GM19328 (cell line): ENCODE results near the gene BRI3.

Experiments used
- ATAC-seq: cut with Tn5 transposase; IDR thresholded peaks from one replicate; pipeline ENCODE4 v1.9.1; 2021; ENCODE audit warnings: mild to moderate bottlenecking, moderate library complexity; ENCODE audit not compliant: unreplicated experiment

BRI3 gene, protein sequence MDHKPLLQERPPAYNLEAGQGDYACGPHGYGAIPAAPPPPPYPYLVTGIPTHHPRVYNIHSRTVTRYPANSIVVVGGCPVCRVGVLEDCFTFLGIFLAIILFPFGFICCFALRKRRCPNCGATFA

DNA sequence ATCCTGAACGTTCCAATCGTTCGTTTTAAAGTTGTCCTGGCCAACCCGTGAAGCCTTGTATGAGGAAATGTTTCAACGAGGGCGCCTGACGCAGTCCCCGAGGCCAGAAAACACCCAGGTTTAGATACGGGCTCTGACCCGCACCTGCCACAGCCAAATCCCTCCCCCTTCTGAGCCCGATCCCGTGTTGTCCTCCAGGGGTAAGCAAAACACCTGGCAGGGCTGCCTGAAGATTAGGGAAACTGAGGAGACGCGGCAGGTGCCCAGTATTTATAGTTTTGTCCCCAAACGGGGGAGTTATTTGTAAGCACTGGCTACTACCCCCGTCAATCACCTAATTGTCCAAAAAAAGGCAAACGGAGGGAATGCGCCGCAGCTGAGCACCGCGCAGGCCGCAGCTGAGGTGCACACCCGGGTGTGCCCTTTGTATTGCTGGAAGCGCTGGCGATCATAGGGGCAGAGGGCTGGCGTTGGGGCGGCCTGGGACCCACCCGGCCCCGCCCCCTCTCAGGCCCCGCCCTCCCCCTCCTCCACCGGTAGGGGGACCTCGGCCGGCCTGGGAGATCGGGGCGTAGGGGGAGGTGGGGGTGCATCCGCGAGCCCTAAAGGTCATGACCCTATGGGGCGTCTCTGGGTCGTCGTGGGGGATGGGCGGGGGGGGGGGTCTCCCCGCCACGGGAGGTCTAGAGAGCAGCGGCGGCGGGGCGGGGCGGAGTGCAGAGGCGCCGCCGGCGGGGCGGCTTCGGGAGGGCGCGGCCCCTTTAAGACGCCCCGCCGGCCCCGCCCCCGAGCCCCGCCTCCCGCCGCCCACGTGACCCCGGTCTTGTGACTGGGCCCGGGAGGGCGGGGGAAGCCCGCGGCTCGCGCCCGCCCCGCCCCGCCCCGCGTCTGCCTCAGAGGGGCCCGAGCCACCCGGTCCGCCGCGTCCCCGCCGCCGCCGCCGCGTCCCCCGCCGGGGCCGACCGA, at the start of gene BRI3:
TSS of gene BRI3 (plus strand) at position 896 of the 966 bp plus-strand sequence. CDS start 110 bp downstream, outside the sequence.
- ATAC-seq, result peak; percentile 78

DNA sequence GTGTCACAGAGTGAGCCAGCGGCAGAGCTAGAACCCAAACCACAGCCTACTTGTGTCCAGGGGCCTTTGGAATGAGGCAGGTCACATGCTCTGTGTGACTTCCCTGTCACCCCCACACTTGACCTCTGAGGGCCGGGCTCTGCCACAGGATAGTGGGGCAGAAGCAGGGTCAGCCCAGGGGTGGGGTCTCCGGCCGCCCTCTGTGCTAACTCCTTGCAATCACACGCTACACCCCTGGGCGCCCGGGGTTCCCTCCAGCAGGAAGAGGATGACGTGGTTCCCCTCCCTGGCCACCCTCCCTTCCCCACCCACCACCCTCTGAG, 49.3 kb upstream of the BRI3 start:
- no peak for ATAC-seq

DNA sequence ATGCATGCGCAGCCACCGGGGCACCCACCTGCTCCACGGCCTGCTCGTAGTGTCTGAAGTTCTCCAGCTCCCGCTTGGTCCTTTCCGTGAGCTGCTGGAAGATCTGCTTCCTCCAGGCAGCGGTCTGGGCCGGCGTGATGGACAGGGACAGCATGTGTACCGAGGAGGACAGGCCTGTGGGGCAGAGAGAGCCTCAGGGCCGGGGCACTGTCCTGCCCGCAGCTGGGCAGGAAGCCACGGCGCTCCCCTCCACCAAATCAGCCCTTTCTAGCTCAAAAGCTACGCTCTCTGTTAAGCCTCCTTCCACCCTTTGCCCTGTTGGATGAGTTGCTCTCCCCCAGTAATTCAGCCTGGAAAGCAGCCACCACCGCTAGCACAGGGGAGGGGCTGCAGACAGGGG, 48.7 kb upstream of the BRI3 start:
- no peak for ATAC-seq

DNA sequence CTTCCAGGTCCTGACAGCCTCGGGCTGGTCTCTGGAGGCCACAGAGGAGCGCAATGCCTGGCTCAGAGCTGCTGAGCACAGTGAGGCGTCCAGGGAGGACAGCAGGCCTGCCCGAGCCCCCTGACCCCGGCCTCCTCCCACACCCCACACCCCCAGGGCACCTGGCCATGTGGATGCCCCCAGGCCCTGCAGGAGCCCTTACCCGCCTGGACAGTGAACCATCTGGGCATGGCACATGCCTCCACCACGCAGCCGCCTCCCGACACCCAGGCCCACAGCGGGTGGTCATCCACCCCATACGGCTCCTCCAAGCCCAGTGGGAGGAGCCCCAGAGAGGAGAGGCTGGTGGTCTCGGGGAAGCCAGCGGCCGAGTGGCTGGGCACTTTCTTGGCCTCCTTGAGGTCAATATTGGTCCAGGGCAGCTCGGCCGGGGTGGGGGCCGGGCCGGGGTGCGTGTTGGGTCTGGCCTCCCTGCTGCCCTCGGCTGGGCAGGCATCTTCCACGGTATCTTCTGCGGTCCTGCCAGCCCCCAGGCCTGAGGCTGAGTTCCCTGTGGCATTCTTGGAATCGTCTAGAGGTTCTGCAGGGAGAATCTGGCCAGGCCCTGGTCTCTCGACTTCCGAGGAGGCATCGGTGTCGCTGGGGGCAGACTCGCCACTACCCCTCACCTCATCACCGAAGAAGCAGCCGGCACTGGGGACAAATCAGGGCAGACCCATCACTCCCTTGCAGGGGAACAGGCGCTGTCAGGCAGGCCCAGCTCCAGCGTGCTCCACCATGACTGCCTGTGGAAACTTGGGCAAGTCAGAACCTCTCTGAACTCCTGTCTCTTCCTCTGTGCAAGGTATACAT, 48.0 kb upstream of the BRI3 start:
- no peak for ATAC-seq

DNA sequence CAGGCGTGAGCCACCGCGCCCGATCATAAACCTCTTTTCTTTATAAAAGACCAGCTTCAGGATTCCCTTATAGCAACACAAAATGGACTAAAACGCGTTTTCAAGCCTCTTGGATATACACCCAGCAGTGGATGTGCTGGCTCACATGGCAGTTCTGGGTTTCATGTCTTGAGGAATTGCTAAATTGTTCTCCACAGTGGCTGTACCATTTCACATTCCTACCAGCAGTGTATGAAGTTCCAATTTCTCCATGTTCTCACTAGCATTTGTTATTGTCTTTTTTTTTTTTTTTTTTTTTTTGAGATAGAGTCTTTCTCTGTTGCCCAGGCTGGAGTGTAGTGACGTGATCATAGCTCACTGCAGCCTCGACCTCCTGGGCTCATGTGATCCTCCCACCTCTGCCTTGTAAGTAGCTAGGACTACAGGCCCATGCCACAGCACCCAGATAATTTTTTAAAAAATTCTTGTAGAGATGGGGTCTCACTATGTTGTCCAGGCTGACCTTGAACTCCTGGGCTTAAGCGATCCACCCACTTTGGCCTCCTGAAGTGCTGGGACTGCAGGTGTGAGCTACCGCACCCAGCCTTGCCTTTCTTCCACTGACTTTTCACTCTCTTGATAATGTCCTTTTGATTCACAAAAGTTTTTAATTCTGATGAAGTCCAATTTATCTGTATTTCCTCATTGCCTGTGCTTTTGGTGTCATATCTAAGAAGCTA, 46.9 kb upstream of the BRI3 start:
- ATAC-seq, result no peak

DNA sequence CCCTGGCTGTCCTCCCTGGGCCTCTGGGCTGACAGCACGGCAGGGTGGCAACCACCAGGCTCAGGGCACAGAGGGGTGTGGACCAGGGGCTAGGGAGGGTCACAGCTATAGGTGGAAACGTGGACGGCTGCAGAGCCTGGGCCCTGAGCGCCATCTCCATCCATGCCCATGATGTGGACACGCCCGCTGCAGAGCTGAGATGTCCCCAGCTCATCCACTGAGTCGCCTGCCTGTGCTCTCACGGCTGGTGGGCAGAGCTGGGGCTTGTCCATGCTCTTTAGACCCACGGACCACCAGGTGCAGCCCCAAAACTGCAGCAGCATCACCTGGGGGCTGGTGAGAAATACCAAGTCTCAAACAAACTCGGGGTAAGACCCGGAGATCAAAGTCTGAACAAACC, 45.6 kb upstream of the BRI3 start:
- no peak for ATAC-seq

DNA sequence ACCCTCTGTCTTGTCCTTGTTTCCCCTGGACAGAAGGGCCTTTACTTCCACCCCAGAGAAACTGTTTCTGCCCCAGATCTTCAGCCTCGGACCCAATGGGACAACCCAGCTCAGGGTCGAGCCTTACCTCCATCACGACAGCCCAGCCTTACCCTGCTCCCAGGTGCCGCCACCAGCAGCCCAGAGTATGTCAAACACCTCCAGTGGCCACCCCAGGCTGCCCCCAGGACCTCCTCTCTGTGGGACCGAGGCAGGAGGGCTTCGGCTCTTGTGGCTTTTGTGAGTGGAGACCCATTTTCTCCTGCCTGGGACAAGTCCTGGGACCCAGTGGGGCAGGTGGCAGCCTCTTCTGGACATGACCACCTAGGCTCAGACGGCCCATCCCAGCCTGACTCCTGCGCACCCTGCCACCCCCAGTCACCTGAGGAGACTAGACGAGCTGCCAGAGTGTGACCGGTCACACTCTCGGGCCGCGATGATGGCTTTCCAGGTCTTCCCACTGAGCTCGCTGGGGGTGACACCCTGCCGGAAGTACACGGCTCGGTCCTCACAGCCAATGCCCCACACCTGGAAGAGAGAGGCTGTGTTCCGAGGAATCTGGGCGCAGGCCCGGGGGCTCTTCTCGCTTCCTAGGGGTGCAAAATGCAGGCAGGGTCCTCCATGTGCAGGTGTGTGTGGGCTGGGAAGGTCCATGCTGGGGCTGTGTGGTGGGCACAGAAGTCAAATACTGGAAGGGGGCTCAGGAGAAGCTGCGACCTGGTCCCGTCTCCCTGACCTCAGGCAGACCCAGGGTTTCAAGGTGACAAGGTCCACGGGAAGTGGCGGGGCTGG, 44.9 kb upstream of the BRI3 start:
- ATAC-seq, result no peak

DNA sequence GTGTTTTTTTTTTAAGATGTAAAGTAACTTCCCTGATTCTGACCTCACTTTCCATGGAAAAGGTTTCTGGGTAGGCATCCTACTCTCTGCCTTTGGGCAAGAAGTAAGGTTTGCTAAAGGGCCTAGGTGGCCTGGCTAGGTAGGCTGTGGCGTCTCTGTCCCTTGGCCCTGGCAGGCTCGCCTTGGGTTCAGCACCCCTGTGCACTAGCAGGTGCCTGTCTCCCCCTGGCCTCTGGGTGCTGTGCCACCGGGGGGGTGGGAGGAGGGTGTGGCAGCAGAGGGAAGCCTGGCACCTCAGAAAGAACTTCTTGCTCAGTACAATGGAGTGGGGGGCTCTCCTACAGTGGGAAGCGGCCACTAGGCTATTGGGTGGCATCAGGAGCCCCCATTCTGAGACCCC, 43.4 kb upstream of the BRI3 start:
- no peak for ATAC-seq

DNA sequence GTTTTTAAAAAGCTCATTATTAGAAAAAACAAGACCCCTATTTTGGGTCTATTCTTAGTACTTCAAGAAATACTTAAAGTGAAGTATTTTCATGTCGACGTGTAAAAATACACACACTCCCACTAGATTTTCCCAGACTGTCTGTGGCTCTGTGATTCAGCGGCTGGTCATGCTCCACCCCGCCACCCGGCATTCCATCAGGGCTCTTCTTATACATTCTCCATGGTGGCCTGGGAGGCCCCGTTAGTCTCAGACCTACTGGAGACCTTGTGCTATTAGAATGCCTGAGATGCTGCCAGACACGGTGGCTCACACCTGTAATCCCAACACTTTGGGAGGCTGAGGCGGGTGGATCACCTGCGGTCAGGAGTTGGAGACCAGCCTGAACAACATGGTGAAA, 42.5 kb upstream of the BRI3 start:
- ATAC-seq, result no peak

DNA sequence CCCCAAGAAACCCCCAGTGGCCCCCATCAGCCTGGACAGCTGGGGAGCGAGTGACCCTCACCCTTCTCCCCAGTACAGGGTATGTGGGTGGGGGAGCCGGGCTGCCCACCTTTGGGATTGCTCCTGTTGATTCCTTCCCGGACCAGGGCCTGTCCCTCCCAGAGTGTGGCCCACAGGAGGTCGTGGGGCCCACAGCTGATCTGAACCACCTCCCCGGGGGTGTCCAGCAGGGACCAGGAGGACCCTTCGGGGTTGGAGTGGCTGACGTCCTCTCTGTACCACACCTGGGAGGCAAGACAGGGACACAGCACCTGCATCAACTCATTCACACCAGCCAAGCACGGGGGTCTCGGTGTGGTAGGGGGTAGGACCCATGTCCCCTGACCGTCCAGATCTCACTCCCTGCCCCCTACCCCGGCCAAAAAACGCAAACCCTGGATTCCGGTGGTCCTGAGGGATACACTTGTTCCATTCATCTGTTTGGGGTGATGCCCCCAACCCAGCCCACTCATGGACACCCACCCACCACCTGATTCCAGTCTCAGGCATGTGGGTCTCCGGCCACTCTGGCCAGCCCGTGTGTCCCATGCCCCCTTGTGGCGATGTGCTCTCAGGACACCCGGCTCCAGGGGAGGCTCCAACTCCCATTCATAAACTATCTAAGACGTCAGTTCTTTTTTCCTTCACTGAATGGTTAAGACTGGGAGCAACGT, 40.4 kb upstream of the BRI3 start:
- ATAC-seq, result no peak

DNA sequence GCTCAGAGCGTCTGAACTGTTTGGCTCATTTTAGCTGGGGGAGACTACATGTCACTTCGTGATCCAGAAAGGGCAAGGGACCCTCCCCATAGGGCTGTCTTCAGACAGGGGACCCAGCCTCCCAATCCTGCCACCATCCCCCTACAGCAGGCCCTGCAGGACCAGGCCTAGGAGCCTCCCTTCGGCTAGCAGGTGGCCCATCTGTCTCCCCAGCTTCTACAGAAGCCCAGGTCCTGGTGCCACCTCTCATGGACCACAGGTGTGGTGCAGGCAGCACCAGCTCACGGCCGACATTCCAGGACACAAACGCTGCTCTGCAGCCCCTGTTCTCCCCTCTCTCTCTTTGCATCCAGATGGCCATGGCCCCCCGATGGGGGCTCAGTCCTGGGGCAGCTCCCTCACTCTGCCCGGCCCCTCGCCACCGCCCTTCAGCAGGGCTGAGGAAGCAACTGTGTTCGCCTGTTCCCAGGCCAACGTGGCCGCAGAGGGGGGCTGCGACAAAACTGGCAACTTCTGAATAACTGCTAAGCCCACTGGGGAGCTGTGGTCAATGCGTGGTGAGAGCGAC, 39.7 kb upstream of the BRI3 start:
- ATAC-seq, result no peak

DNA sequence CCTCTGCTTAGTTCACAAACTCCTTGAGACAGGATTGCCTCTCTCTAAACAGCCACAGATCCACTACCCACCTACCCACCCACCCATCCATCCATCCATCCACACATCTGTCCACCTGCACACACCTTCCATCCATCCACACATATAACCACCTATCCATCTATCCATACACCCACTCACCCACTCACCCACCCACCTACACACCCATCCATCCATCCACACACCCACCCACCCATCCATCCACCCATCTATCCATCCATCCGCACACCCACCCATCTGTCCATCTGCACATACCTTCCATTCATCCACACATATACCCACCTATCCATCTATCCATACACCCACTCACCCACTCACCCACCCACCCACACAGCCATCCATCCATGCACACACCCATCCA, 39.1 kb upstream of the BRI3 start:
- no peak for ATAC-seq

DNA sequence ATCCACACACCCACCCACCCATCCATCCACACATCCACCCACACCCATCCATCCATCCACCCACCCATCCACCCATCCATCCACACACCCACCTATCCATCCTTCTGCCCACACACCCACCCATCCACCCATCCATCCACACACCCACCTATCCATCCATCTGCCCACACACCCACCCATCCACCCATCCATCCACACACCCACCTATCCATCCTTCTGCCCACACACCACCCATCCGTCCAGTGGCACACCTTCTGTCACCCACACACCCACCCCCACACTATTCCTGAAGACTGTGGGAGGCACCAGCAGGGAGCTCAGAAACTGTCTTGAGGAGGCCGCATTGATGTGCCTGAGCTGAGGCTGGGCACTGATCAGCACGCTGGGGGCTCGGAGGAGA, 38.6 kb upstream of the BRI3 start:
- ATAC-seq, result no peak

DNA sequence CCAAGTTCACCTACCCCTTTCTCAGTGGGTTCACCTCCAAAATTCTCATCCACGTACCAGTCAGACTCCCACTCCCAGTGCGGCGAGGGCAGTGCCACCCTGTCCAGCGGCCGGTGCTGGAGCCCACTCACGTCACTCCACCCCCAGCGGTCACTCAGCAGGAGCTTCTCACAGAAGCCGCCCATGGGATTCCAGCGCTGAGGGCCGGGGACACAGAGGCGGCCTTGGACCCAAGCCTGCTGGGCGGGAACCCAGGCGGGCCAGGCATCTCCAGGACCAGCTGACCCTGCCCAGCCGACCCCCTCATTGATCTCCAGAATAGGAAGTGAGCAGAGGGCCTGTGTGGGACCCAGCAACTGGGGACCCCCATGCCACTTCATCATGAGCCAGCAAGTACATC, 36.6 kb upstream of the BRI3 start:
- ATAC-seq, result no peak

DNA sequence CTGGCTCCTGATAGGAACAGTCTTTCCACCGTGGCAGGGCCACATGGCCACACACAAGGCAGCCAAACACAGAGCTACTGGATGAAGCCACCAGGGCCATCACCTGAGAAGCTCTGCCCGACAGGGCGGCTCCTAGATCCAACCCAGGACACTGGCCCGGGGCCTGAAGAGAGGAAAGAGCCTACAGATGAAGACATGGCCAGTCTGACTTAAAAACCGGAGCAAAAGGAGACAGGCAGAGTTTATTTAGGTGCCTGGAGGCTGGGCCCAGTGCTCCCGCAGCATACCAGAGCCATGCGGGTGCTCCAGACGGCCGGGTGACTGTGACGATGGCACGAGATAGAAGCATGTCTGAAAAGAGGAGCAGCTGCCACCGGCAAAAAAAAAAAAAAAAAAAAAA, 33.3 kb upstream of the BRI3 start:
- ATAC-seq, result no peak

DNA sequence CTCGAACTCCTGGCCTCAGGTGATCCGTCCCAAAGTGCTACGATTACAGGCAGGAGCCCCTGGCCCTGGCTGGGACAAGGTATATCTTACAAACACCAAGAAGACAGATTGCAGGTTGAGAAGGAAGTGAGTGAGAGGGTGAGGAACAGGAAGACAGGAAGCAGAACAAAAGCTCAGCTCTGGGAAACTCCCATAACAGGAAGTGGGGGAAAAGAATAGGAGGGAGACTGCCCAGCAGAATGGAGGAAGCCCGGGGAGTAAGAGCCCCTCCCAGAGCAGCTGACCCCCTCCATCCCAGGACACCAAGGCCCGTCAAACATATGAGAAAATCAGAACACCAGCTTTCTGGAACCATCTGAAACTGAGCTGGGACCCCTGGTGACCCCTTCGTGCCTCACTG, 32.4 kb upstream of the BRI3 start:
- ATAC-seq, result no peak

DNA sequence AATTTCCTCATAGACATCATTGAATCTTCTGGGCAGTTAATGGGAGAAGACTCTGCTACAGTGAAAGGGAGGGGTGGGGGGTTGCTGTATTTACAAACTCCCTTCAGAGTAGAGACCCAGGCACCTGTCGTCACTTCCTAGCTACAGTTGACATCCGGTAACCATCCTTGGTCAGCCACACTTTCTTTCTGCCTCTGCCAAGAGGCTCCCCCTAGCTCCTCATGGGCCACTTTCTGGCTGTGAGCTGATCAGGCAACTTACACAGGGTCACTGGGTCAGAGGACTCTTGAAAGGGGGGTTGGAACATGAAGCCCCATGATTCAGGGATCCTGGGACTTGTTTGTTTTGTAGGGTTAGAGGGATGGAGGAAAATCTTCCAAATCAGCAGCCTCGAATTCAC, 30.7 kb upstream of the BRI3 start:
- no peak for ATAC-seq

DNA sequence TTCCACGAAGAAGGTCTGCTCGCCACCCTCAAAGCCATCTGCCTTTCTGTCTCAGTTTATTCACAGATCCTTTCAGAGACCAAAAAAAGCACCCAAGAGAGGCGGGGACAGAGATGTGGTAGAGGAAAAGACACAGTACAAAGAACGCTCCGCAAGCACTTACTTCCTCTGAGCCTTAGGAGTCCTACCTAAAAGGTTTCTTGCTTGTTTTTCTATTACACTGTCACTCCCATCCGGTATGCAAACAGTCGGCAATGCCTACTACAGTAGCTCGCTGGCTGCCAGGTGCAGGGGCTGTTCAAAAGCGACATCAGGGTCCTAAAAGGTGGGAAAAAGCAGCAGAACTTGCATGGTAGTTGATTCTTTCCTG, 30.3 kb upstream of the BRI3 start:
- ATAC-seq, result peak; percentile 11
